HG02852 (cell line): ENCODE data around the gene KAZN.

Experiments used
- ATAC-seq: cut with Tn5 transposase; IDR thresholded peaks from one replicate; pipeline ENCODE4 v1.9.1; 2021; ENCODE audit warnings: mild to moderate bottlenecking, moderate library complexity; ENCODE audit not compliant: unreplicated experiment

Gene KAZN

GRCh38 chr1:14738235-14738634 lies 139.8 kb downstream of the KAZN start:
- ATAC-seq, result no peak

GRCh38 chr1:14738647-14739046 lies 140.2 kb downstream of the KAZN start:
- no peak for ATAC-seq

GRCh38 chr1:14739082-14739832 lies 140.8 kb downstream of the KAZN start:
- ATAC-seq, result no peak

- no peak for ATAC-seq
Measured at GRCh38 chr1:14740016-14740415, 141.5 kb downstream of the KAZN start.

- no peak for ATAC-seq
Measured at GRCh38 chr1:14741082-14741481, 142.6 kb downstream of the KAZN start.

GRCh38 chr1:14741532-14741931 lies 143.0 kb downstream of the KAZN start:
- no peak for ATAC-seq

- no peak for ATAC-seq
Measured at GRCh38 chr1:14742181-14742980, 143.9 kb downstream of the KAZN start.

- no peak for ATAC-seq
Measured at GRCh38 chr1:14743368-14743767, 144.9 kb downstream of the KAZN start.

- ATAC-seq, result no peak
Measured at GRCh38 chr1:14745001-14745720, 146.7 kb downstream of the KAZN start.

- ATAC-seq, result no peak
Measured at GRCh38 chr1:14745789-14746188, 147.3 kb downstream of the KAZN start.

GRCh38 chr1:14746393-14746792 lies 147.9 kb downstream of the KAZN start:
- no peak for ATAC-seq

GRCh38 chr1:14748151-14748550 lies 149.7 kb downstream of the KAZN start:
- ATAC-seq, result no peak

- no peak for ATAC-seq
Measured at GRCh38 chr1:14748977-14749376, 150.5 kb downstream of the KAZN start.

GRCh38 chr1:14750490-14750889 lies 152.0 kb downstream of the KAZN start:
- ATAC-seq, result no peak

GRCh38 chr1:14755518-14756252 lies 157.2 kb downstream of the KAZN start:
- no peak for ATAC-seq

GRCh38 chr1:14756589-14757285 lies 158.3 kb downstream of the KAZN start:
- no peak for ATAC-seq

- no peak for ATAC-seq
Measured at GRCh38 chr1:14757286-14757625, 158.8 kb downstream of the KAZN start.

- ATAC-seq, result no peak
Measured at GRCh38 chr1:14759042-14759818, 160.7 kb downstream of the KAZN start.

- no peak for ATAC-seq
Measured at GRCh38 chr1:14759843-14760242, 161.4 kb downstream of the KAZN start.

GRCh38 chr1:14760780-14761179 lies 162.3 kb downstream of the KAZN start:
- ATAC-seq, result no peak
